WTC11 (cell line): Measurements from ENCODE around the gene DEFB131B. TPM values are rescaled to one million over a fixed set of nuclear protein-coding genes. Genes with fewer than 3 reads are reported as not detected.

ENCODE experiments used
- FOXJ3 ChIP-seq: sonication (generic); formaldehyde crosslinking; IDR thresholded peaks from 2 replicates; pipeline ENCODE4 v1.9.0; 2021; ENCODE audit warnings: missing genetic modification reagents, mild to moderate bottlenecking, borderline replicate concordance
- GTF2I ChIP-seq: fragments of 250-450 bp; sonication (Bioruptor Pico); conservative IDR thresholded peaks from 2 replicates; pipeline ENCODE4 v1.4.0; 2021; ENCODE audit warnings: mild to moderate bottlenecking
- IRF2 ChIP-seq: sonication (generic); formaldehyde crosslinking; IDR thresholded peaks from 2 replicates; pipeline ENCODE4 v1.8.0; 2022; ENCODE audit warnings: low read depth, missing genetic modification reagents, borderline replicate concordance
- JUN ChIP-seq: sonication (generic); formaldehyde crosslinking; IDR thresholded peaks from 2 replicates; pipeline ENCODE4 v1.8.0; 2023; ENCODE audit warnings: mild to moderate bottlenecking, missing genetic modification reagents
- KAT7 ChIP-seq: sonication (generic); formaldehyde crosslinking; IDR thresholded peaks from 2 replicates; pipeline ENCODE4 v1.8.1; 2023; ENCODE audit warnings: missing genetic modification reagents, mild to moderate bottlenecking, borderline replicate concordance
- MAX ChIP-seq: sonication (generic); formaldehyde crosslinking; IDR thresholded peaks from 2 replicates; pipeline ENCODE4 v1.8.0; 2022; ENCODE audit warnings: mild to moderate bottlenecking, missing genetic modification reagents
- NR2C2 ChIP-seq: sonication (generic); formaldehyde crosslinking; IDR thresholded peaks from 2 replicates; pipeline ENCODE4 v1.8.0; 2022; ENCODE audit warnings: mild to moderate bottlenecking, missing genetic modification reagents
- OVOL2 ChIP-seq: fragments of 250-450 bp; sonication (Bioruptor Pico); IDR thresholded peaks from 2 replicates; pipeline ENCODE4 v1.9.0; 2021; ENCODE audit warnings: mild to moderate bottlenecking, borderline replicate concordance
- PRRX2 ChIP-seq: fragments of 250-450 bp; sonication (Bioruptor Pico); IDR thresholded peaks from 2 replicates; pipeline ENCODE4 v1.8.0; 2021; ENCODE audit warnings: mild to moderate bottlenecking
- RORB ChIP-seq: fragments of 250-450 bp; sonication (Bioruptor Pico); IDR thresholded peaks from 2 replicates; pipeline ENCODE4 v1.9.0; 2021; ENCODE audit warnings: mild to moderate bottlenecking
- SMAD3 ChIP-seq: sonication (generic); formaldehyde crosslinking; IDR thresholded peaks from 2 replicates; pipeline ENCODE4 v1.8.0; 2022; ENCODE audit warnings: missing genetic modification reagents, mild to moderate bottlenecking, borderline replicate concordance
- SMAD4 ChIP-seq: sonication (generic); formaldehyde crosslinking; IDR thresholded peaks from 2 replicates; pipeline ENCODE4 v1.8.0; 2022; ENCODE audit warnings: mild to moderate bottlenecking, missing genetic modification reagents
- SP1 ChIP-seq: sonication (generic); formaldehyde crosslinking; conservative IDR thresholded peaks from 2 replicates; pipeline ENCODE4 v1.8.1; 2022; ENCODE audit warnings: missing genetic modification reagents
- ZNF121 ChIP-seq: sonication (generic); formaldehyde crosslinking; IDR thresholded peaks from 2 replicates; pipeline ENCODE4 v1.8.0; 2023; ENCODE audit warnings: missing genetic modification reagents
- ZNF138 ChIP-seq: sonication (generic); formaldehyde crosslinking; conservative IDR thresholded peaks from 2 replicates; pipeline ENCODE4 v1.8.1; 2022; ENCODE audit warnings: mild to moderate bottlenecking, moderate library complexity, missing genetic modification reagents
- ZNF263 ChIP-seq: sonication (generic); formaldehyde crosslinking; IDR thresholded peaks from 2 replicates; pipeline ENCODE4 v1.8.1; 2022; ENCODE audit warnings: low read depth, mild to moderate bottlenecking, moderate library complexity, missing genetic modification reagents
- ZNF281 ChIP-seq: sonication (generic); formaldehyde crosslinking; IDR thresholded peaks from 2 replicates; pipeline ENCODE4 v1.8.0; 2023; ENCODE audit warnings: mild to moderate bottlenecking, missing genetic modification reagents
- ZNF317 ChIP-seq: sonication (generic); formaldehyde crosslinking; IDR thresholded peaks from 2 replicates; pipeline ENCODE4 v1.8.1; 2023; ENCODE audit warnings: low read depth, mild to moderate bottlenecking, moderate library complexity, missing genetic modification reagents, borderline replicate concordance
- ZNF425 ChIP-seq: fragments of 250-450 bp; sonication (Bioruptor Pico); conservative IDR thresholded peaks from 2 replicates; pipeline ENCODE4 v1.9.0; 2021; ENCODE audit warnings: mild to moderate bottlenecking
- total RNA-seq: library from RNA; stranded (reverse); gene quantifications from 3 replicates; pipeline ENCODE4 v1.2.3, GENCODE V29; 2021
- TF ChIP-seq, protein P1 (sequence below): sonication (generic); formaldehyde crosslinking; IDR thresholded peaks from 2 replicates; pipeline ENCODE4 v1.8.1; 2023; ENCODE audit warnings: mild to moderate bottlenecking, missing genetic modification reagents
- TF ChIP-seq, protein P2 (sequence below): sonication (generic); formaldehyde crosslinking; IDR thresholded peaks from 2 replicates; pipeline ENCODE4 v1.8.0; 2022; ENCODE audit warnings: mild to moderate bottlenecking, missing genetic modification reagents
- TF ChIP-seq, protein P3 (sequence below): sonication (generic); formaldehyde crosslinking; IDR thresholded peaks from 2 replicates; pipeline ENCODE4 v1.8.0; 2023; ENCODE audit warnings: missing genetic modification reagents, mild to moderate bottlenecking, borderline replicate concordance
- TF ChIP-seq, protein P4 (sequence below): sonication (generic); formaldehyde crosslinking; IDR thresholded peaks from 2 replicates; pipeline ENCODE4 v1.8.0; 2023; ENCODE audit warnings: missing genetic modification reagents
- TF ChIP-seq, protein P5 (sequence below): sonication (generic); formaldehyde crosslinking; IDR thresholded peaks from 2 replicates; pipeline ENCODE4 v1.8.1; 2023; ENCODE audit warnings: mild to moderate bottlenecking, missing genetic modification reagents, moderate library complexity

The DEFB131B gene
- total RNA-seq, 1 experiment from 2014 or later = not detected

- TF ChIP-seq, protein P1, sequence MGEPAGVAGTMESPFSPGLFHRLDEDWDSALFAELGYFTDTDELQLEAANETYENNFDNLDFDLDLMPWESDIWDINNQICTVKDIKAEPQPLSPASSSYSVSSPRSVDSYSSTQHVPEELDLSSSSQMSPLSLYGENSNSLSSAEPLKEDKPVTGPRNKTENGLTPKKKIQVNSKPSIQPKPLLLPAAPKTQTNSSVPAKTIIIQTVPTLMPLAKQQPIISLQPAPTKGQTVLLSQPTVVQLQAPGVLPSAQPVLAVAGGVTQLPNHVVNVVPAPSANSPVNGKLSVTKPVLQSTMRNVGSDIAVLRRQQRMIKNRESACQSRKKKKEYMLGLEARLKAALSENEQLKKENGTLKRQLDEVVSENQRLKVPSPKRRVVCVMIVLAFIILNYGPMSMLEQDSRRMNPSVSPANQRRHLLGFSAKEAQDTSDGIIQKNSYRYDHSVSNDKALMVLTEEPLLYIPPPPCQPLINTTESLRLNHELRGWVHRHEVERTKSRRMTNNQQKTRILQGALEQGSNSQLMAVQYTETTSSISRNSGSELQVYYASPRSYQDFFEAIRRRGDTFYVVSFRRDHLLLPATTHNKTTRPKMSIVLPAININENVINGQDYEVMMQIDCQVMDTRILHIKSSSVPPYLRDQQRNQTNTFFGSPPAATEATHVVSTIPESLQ (CRISPR knock-in tag) = no peak
- no peak for TF ChIP-seq ZNF281 (CRISPR knock-in tag)
- TF ChIP-seq ZNF121 (CRISPR knock-in tag) = no peak
- no peak for TF ChIP-seq ZNF425 (CRISPR knock-in tag)
- TF ChIP-seq JUN (CRISPR knock-in tag) = no peak
- no peak for TF ChIP-seq ZNF263 (CRISPR knock-in tag)
- TF ChIP-seq MAX (CRISPR knock-in tag) = no peak
- no peak for TF ChIP-seq SMAD3 (CRISPR knock-in tag)
- no peak for TF ChIP-seq FOXJ3 (CRISPR knock-in tag)
- no peak for TF ChIP-seq SMAD4
- no peak; the same call in 1 of the 2 replicates for TF ChIP-seq NR2C2
- TF ChIP-seq, protein P2, sequence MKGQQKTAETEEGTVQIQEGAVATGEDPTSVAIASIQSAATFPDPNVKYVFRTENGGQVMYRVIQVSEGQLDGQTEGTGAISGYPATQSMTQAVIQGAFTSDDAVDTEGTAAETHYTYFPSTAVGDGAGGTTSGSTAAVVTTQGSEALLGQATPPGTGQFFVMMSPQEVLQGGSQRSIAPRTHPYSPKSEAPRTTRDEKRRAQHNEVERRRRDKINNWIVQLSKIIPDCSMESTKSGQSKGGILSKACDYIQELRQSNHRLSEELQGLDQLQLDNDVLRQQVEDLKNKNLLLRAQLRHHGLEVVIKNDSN (CRISPR knock-in tag) = no peak
- TF ChIP-seq OVOL2 (CRISPR knock-in tag) = no peak
- peak; percentile 96 for TF ChIP-seq SP1
- no peak for TF ChIP-seq GTF2I
- no peak for TF ChIP-seq PRRX2 (CRISPR knock-in tag)
- TF ChIP-seq KAT7 (CRISPR knock-in tag) = no peak
- TF ChIP-seq RORB (CRISPR knock-in tag) = no peak
- TF ChIP-seq ZNF138 (CRISPR knock-in tag) = no peak
- no peak for TF ChIP-seq ZNF317 (CRISPR knock-in tag)
- TF ChIP-seq, protein P3, sequence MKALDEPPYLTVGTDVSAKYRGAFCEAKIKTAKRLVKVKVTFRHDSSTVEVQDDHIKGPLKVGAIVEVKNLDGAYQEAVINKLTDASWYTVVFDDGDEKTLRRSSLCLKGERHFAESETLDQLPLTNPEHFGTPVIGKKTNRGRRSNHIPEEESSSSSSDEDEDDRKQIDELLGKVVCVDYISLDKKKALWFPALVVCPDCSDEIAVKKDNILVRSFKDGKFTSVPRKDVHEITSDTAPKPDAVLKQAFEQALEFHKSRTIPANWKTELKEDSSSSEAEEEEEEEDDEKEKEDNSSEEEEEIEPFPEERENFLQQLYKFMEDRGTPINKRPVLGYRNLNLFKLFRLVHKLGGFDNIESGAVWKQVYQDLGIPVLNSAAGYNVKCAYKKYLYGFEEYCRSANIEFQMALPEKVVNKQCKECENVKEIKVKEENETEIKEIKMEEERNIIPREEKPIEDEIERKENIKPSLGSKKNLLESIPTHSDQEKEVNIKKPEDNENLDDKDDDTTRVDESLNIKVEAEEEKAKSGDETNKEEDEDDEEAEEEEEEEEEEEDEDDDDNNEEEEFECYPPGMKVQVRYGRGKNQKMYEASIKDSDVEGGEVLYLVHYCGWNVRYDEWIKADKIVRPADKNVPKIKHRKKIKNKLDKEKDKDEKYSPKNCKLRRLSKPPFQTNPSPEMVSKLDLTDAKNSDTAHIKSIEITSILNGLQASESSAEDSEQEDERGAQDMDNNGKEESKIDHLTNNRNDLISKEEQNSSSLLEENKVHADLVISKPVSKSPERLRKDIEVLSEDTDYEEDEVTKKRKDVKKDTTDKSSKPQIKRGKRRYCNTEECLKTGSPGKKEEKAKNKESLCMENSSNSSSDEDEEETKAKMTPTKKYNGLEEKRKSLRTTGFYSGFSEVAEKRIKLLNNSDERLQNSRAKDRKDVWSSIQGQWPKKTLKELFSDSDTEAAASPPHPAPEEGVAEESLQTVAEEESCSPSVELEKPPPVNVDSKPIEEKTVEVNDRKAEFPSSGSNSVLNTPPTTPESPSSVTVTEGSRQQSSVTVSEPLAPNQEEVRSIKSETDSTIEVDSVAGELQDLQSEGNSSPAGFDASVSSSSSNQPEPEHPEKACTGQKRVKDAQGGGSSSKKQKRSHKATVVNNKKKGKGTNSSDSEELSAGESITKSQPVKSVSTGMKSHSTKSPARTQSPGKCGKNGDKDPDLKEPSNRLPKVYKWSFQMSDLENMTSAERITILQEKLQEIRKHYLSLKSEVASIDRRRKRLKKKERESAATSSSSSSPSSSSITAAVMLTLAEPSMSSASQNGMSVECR (CRISPR knock-in tag) = 0 out of 2 replicates have a peak, but pooled peaks have one; percentile 38
- TF ChIP-seq, protein P4, sequence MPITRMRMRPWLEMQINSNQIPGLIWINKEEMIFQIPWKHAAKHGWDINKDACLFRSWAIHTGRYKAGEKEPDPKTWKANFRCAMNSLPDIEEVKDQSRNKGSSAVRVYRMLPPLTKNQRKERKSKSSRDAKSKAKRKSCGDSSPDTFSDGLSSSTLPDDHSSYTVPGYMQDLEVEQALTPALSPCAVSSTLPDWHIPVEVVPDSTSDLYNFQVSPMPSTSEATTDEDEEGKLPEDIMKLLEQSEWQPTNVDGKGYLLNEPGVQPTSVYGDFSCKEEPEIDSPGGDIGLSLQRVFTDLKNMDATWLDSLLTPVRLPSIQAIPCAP (CRISPR knock-in tag) = peak; percentile 51; the same call in 1 of the 2 replicates
- TF ChIP-seq IRF2 (CRISPR knock-in tag) = no peak
- TF ChIP-seq, protein P5, sequence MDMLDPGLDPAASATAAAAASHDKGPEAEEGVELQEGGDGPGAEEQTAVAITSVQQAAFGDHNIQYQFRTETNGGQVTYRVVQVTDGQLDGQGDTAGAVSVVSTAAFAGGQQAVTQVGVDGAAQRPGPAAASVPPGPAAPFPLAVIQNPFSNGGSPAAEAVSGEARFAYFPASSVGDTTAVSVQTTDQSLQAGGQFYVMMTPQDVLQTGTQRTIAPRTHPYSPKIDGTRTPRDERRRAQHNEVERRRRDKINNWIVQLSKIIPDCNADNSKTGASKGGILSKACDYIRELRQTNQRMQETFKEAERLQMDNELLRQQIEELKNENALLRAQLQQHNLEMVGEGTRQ (CRISPR knock-in tag) = no peak; the same call in 1 of the 2 replicates
Observed at GRCh38 chr11:71928737-71929443, 50.6 kb downstream of the DEFB131B start, which contains the start of gene RNF121 (continued).
